GM12878 (cell line): ENCODE data around the gene MAP1LC3B. TPM values are rescaled to one million over a fixed set of nuclear protein-coding genes. Genes with fewer than 3 reads are reported as not detected.

Experiments
- ATAC-seq: fragments of 200-7000 bp; cut with Tn5 transposase; 3 replicates; pipeline ENCODE4 v1.9.1; 2020; ENCODE audit warnings: mild to moderate bottlenecking, moderate library complexity
- BruUV-seq: library from RNA; stranded (reverse); fragments of 400-500 nt; replicated peaks from 2 replicates; lab custom pipeline; 2021; lab: Mats Ljungman, UMichigan
- CTCF ChIA-PET: fragments of 300-600 bp; sonication (Branson Sonifier 250); formaldehyde crosslinking; extraction: SDS; loops from one replicate; lab custom pipeline; 2021; ENCODE audit warnings: inconsistent platforms; lab: Yijun Ruan, JAX
- POLR2A ChIA-PET: fragments of 350-600 bp; formaldehyde crosslinking; extraction: SDS; loops from one replicate; lab custom pipeline; 2021; ENCODE audit warnings: inconsistent platforms; lab: Charles Lee
- RAD21 ChIA-PET: fragments of 300-600 bp; sonication (Branson Sonifier 250); formaldehyde crosslinking; loops from one replicate; lab custom pipeline; 2023; ENCODE audit warnings: antibody characterized with exemption; ENCODE audit not compliant: unreplicated experiment; lab: Charles Lee
- SMC1A ChIA-PET: fragments of 300-600 bp; sonication (Branson Sonifier 250); formaldehyde crosslinking; loops from one replicate; lab custom pipeline; 2023; ENCODE audit not compliant: unreplicated experiment, uncharacterized antibody; lab: Charles Lee
- DNase-seq: peaks from one replicate; pipeline ENCODE4 v3.0.0-alpha.2; 2011; ENCODE audit warnings: low read depth, low spot score
- FAIRE-seq: peaks from 3 replicates; lab custom pipeline; 2011; peaks lifted over from hg19 to GRCh38; lab: Jason Lieb, UNC
- H2AFZ ChIP-seq: 2 replicates; pipeline ENCODE4 v1.6.0; 2011; ENCODE audit warnings: low read depth, low read length, control low read depth; ENCODE audit not compliant: control insufficient read depth
- H3K27ac ChIP-seq: 2 replicates; pipeline ENCODE4 v1.5.1; 2011; ENCODE audit warnings: control low read depth; ENCODE audit not compliant: control insufficient read depth, insufficient read depth
- H3K27me3 ChIP-seq, 2 experiments: replicated peaks in 1 of 2; 2 replicates each; pipeline versions ENCODE4 v1.6.0 to v1.6.1; 2011; ENCODE audit warnings: low read length in 1 of 2; ENCODE audit not compliant: control insufficient read depth in 2 of 2, insufficient read depth in 2 of 2
- H3K36me3 ChIP-seq, 2 experiments: 2 replicates each; pipeline ENCODE4 v1.5.1; 2011; ENCODE audit warnings: low read length in 1 of 2; ENCODE audit not compliant: control insufficient read depth in 2 of 2, insufficient read depth in 2 of 2
- H3K4me1 ChIP-seq: 2 replicates; pipeline ENCODE4 v1.6.1; 2011; ENCODE audit warnings: mild to moderate bottlenecking, low read length, moderate library complexity, mixed read lengths; ENCODE audit not compliant: control insufficient read depth, insufficient read depth
- H3K4me2 ChIP-seq: 2 replicates; pipeline ENCODE4 v1.6.0; 2011; ENCODE audit warnings: control low read depth; ENCODE audit not compliant: control insufficient read depth, insufficient read depth
- H3K4me3 ChIP-seq: fragments of 200-600 bp; sonication (generic); 2 replicates; pipeline ENCODE4 v1.5.1; 2016
- H3K79me2 ChIP-seq: 2 replicates; pipeline ENCODE4 v1.6.0; 2011; ENCODE audit warnings: low read length; ENCODE audit not compliant: control insufficient read depth, insufficient read depth
- H3K9ac ChIP-seq: 2 replicates; pipeline ENCODE4 v1.8.0; 2011; ENCODE audit warnings: low read length, control low read depth, mixed read lengths; ENCODE audit not compliant: control insufficient read depth, insufficient read depth
- H3K9me3 ChIP-seq: replicated peaks from 3 replicates; pipeline ENCODE4 v1.5.1; 2011; ENCODE audit warnings: mild to moderate bottlenecking, low read length; ENCODE audit not compliant: control insufficient read depth, insufficient read depth
- H4K20me1 ChIP-seq: 2 replicates; pipeline ENCODE4 v1.6.0; 2011; ENCODE audit not compliant: control insufficient read depth, insufficient read depth
- CHD2 ChIP-seq: IDR thresholded peaks from 2 replicates; pipeline ENCODE4 v1.6.1; 2011; ENCODE audit warnings: low read depth, low read length, improper control_type of control experiment, borderline replicate concordance
- FOXM1 ChIP-seq: IDR thresholded peaks from 2 replicates; pipeline ENCODE4 v1.6.1; 2012; ENCODE audit warnings: low read depth, mild to moderate bottlenecking, inconsistent platforms, low read length, moderate library complexity
- HCFC1 ChIP-seq: fragments of 150-350 bp; IDR thresholded peaks from 2 replicates; pipeline ENCODE4 v1.6.1; 2014; ENCODE audit warnings: low read length
- KAT2A ChIP-seq: conservative IDR thresholded peaks from 2 replicates; pipeline ENCODE4 v1.6.1; 2011; ENCODE audit warnings: low read depth, low read length; ENCODE audit not compliant: control insufficient read depth
- TBL1XR1 ChIP-seq: IDR thresholded peaks from 2 replicates; pipeline ENCODE4 v1.6.1; 2012; ENCODE audit warnings: low read depth, low read length, improper control_type of control experiment
- WGBS: methylation state at CpG from one replicate; pipeline ENCODE4 v1.1.6; 2016; ENCODE audit warnings: low lambda C conversion rate; ENCODE audit not compliant: insufficient replicate concordance, insufficient coverage; ENCODE audit errors: missing lambda C conversion rate; 5-methylcytosine and 5-hydroxymethylcytosine counted together
- in situ Hi-C: fragments of 300-500 bp; cut with MboI; formaldehyde crosslinking; loops from 9 replicates; pipeline ENCODE4 v1.14.3; 2018; ENCODE audit warnings: mixed read lengths
- intact Hi-C: fragments of 100-400 bp; cut with micrococcal nuclease; formaldehyde crosslinking; loops from one replicate; pipeline ENCODE4 v1.14.2; 2022; ENCODE audit not compliant: unreplicated experiment
- polyA plus RNA-seq, 11 experiments: library from polyadenylated mRNA; depleted of rRNA in 4 of 11; unstranded in 6 of 11; stranded (reverse) in 5 of 11; fragments of >200 nt; fragmentation: Nextera tagmentation in 4 of 11; fragmentation: Illumina TruSeq in 1 of 11; extraction: Ambion mirVana in 4 of 11; extraction: Trizol in 1 of 11; gene quantifications; 1 replicate in 1 of 11; 2 replicates in 10 of 11; pipeline versions ENCODE4 v1.2.1 to v1.2.3, GENCODE V29; 2011 to 2016; ENCODE audit warnings: inconsistent platforms in 2 of 11, missing spikeins in 2 of 11, low read depth in 1 of 11
- total RNA-seq, 4 experiments: library from RNA; depleted of rRNA in 3 of 4; stranded (reverse); fragments of >200 nt in 3 of 4; fragmentation: Illumina TruSeq in 1 of 4; extraction: Trizol in 1 of 4; gene quantifications; 2 replicates each; pipeline versions ENCODE4 v1.2.1 to v1.2.3, GENCODE V29; 2013 to 2021

Gene MAP1LC3B
- total and polyA plus RNA-seq, 10 of the 15 experiments (the other 5 are each of a cell fraction or from before 2014, with no cell fraction given) = 6.1 to 42.8 (median 13.7) TPM

DNA sequence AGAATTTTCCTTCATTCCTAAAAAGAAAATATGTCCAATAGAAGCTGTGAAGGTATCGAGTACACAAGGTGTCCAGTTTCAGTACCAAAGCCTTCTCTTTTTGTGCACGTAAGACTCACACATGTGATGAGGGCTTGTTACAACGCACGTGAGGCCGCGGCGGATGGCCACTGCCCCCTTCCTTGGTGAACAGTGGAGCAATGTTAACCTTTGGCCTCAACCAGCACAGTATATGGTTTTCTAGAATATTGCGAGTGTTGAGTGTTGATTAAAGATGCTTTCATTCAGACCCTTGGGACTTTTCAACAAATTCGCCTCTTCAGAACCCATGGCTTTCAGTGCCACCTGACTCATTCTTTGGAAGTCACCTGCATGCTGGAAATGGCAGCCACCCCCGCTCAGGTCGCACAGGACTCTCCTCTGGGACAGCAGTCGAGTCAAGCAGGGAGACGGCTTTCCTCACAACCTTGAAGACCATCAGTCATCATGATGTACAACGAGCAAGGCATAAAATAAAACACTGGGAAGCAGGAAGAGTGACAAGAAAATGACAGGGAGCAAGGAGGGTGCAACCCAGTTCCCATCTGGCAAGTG is 14.5 kb downstream of the MAP1LC3B start:
- RAD21 ChIA-PET = interaction anchor here (1.3 kb wide), 1 partner anchor 12 kb away, joined by 5 read pairs; no protein-coding TSS in a partner anchor
- TF ChIP-seq TBL1XR1 (no peak), HCFC1 (no peak), FOXM1 (no peak), KAT2A (no peak), CHD2 (no peak)
- Histone ChIP-seq H3K79me2 (no peaks in the 10 kb centered on the region), H3K4me1 (peaks cover 11% of the 10 kb centered on the region), H3K4me3 (no peak overlapping the region), H3K9ac (no peak overlapping the region), H3K4me2 (no peak overlapping the region), H3K36me3 (peaks cover 0 to 2% of the 10 kb centered on the region in 2 experiments; a peak in 1 of 4 replicates), H3K9me3 (no peaks in the 10 kb centered on the region; the same call in 2 of the 3 replicates), H3K27me3 (peaks cover 0 to 3% of the 10 kb centered on the region in 2 experiments; a peak in 2 of 4 replicates), H3K27ac (no peak overlapping the region), H4K20me1 (no peaks in the 10 kb centered on the region; the same call in none of the 2 replicates), H2AFZ (no peak overlapping the region)
- no peak for DNase-seq
- BruUV-seq = no TSS peak
- CTCF ChIA-PET = interaction anchor here (1.4 kb wide), 1 partner anchor 11 kb away, joined by 4 read pairs; no protein-coding TSS in a partner anchor
- no peak for ATAC-seq
- intact Hi-C loops = no loop called here
- POLR2A ChIA-PET = interaction anchor here (0.9 kb wide), 1 partner anchor 10 kb away, joined by 3 read pairs; no protein-coding TSS in a partner anchor
- WGBS = 79% methylated on average over 14 of the region's 14 CpGs
- in situ Hi-C loops = no loop called here
- no peak for FAIRE-seq
- SMC1A ChIA-PET = interaction anchor here (1.5 kb wide), 1 partner anchor 12 kb away, joined by 4 read pairs; no protein-coding TSS in a partner anchor
